ENCODE measurements around the gene FAM98C.
"Not testable (repeated sequence)": the region's sequence is repeated elsewhere in the genome, so short reads cannot be mapped to it uniquely, and the experiment has no call there.

FAM98C gene

DNA sequence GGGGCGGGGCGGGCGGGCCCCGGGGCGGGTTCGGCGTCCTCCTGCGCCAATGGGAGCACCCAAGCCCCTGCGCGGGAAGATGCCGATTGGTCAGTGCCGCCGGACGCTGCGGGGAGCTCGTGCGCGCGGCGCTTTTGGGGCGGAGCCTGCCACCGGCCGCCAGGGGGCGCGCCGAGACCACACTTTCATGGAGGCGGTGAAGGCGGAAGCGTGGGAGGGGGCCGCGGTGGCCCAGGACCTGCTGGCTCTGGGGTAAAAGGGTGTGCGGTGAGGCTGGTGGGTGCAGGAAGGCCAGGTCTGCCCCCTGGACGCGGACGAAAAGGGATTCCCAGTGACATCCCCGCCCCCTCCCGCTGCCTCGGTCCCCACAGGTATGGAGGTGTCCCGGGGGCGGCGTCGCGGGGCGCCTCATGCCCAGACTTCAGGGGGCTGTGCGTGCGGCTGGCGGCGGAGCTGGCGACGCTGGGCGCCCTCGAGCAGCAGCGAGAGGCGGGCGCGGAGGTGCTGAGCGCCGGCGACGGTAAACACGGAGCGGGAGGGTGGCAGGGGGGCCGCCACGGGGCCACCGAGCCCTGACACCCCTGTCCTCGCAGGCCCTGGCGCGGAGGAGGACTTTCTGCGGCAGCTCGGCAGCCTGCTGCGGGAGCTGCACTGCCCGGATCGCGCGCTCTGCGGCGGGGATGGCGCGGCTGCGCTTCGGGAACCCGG is at the start of gene FAM98C:
Gene FAM98C (plus strand): TSS at position 127 of the 708 bp plus-strand sequence. CDS start 61 bp downstream, at position 188.
- peak within 1 kb of the TSS; percentile 76 for H3K4me3 ChIP-seq
- H3K27me3 ChIP-seq (ENCODE audit: low read depth): no peaks in the 10 kb centered on the region
- no peaks in the 10 kb centered on the region; the same call in none of the 2 replicates for H3K4me1 ChIP-seq
- peak; percentile 94 to 98 for DNase-seq (ENCODE audit: low spot score in 2 of 2)
- in situ Hi-C loops (cut with MboI; ENCODE audit: low sequenced_read_pairs): loop anchor here (10.0 kb wide), 1 partner anchor 232 kb away; no protein-coding TSS in a partner anchor
- peaks cover 4% of the 10 kb centered on the region for H3K36me3 ChIP-seq (replicated peaks)
- H3K9me3 ChIP-seq: no peaks in the 10 kb centered on the region

DNA sequence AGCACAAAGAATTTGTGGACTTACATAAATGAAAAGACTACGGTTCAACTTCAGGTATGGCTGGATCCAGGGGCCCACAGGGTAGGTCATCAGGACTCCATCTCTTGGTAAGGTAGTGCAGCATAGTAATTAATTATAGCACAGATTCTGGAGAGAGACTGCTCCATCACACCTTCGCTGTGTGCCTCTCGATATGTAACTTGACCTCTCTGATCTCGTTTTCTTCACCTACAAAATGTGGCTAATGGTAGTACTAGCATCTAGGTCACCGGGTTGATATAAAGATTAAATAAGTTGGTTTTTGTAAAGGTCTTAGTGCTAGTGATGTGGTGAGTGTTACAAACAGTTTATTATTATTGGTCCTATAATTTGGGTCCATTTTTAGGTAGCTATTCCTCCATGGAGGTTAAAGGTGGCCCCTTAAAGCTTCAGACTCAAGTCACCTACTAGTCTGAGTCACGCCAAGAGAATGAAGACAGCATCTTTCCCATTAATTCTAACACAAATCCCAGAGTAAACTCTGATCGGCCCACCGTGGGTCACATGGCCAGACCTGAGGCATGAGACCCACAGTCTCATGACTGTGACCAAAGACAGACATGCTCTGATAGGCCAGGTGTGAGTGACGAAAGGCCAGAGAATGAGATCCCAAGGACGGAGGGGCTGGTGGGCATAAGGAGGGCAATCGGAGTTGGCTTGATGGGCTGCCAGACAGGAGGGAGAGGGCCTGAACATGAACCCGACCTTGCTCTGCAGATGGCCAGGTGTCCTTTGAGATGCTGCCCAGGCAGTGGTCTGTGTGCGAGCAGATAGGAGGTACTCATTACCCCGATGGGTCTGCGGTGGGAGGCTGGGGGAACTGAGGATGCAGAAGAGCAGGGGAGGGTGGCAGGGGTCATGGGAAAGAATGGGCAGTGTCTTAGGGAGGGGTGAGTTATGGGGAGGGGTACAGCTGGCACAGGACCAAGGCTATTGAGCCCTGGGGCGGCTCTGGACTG is 46.9 kb upstream of the FAM98C start:
- H3K27me3 ChIP-seq (ENCODE audit: low read depth): peaks cover 9% of the 10 kb centered on the region; the same call in 1 of the 2 replicates

DNA sequence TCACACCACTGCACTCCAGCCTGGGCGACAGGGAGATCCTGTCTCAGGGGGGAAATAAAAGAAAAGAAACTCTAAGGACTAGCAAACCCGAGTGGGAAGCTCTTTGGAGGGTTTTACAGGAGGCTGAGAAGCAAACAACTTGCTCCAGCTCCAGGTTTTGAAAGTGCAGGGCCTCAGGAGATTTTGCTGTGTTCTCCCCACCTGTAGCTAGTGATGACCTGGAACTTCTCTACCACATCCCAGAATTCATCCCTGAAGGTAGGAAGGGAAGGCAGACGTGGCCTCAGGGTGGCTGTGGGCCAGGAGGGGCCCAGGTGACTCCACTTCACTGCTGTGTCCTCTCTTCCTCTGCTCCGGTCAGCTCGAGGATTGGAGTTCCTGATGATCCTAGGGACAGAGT is 44.8 kb upstream of the FAM98C start:
- in situ Hi-C loops (cut with MboI; ENCODE audit: low sequenced_read_pairs): no loop called here
- H3K9me3 ChIP-seq: no peaks in the 10 kb centered on the region
- DNase-seq (ENCODE audit: low spot score in 2 of 2): no peak
- H3K27me3 ChIP-seq (ENCODE audit: low read depth): peaks cover 9% of the 10 kb centered on the region; the same call in 1 of the 2 replicates
- no peak overlapping the region for H3K4me3 ChIP-seq
- H3K4me1 ChIP-seq: peaks cover 9% of the 10 kb centered on the region
- no peaks in the 10 kb centered on the region for H3K36me3 ChIP-seq (replicated peaks)

More for the DNA sequence above, 46.9 kb upstream of the FAM98C start:
- 0 out of 2 replicates have a peak, but pooled peaks cover 2% of the 10 kb centered on the region for H3K4me1 ChIP-seq
- DNase-seq (ENCODE audit: low spot score in 2 of 2): no peak
- H3K9me3 ChIP-seq: no peaks in the 10 kb centered on the region
- in situ Hi-C loops (cut with MboI; ENCODE audit: low sequenced_read_pairs): no loop called here
- H3K4me3 ChIP-seq: no peak overlapping the region
- H3K36me3 ChIP-seq (replicated peaks): no peaks in the 10 kb centered on the region

DNA sequence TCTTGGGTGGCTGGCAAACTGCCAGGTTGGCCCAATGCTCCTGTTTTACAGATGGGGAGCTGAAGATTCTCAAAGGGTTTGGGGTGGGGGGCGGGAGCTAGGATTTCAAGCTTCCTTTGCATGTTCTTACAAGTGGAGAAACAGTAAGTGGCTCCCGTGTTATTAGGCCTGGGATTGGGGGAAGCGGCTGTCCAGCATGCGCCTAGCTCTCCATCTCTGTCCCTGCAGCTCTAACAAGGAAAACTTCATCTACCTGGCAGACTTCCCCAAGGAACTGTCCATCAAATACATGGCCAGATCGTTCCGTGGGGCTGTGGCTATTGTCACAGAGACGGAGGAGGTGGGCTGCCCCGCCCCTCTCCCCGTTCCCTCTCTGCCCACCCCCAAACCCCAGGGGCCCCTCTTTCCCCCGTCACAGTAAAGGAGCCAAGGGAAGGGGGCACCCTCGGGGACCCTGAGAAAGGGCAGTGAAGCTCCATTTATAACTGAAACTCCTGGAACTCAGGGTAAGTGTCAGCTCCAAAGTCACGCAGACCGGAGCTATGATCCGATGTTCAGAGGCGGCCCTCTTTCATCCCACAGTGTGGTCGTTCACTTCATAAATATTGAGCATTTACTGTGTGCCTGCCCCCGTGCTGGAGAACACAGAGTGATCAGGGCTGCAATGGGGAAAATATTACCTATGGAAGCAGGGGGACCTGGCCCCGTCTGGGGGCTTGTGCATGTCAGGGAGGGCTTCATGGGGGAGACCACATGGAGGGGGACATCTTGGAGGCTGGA is 43.5 kb upstream of the FAM98C start:
- DNase-seq (ENCODE audit: low spot score in 2 of 2): no peak
- in situ Hi-C loops (cut with MboI; ENCODE audit: low sequenced_read_pairs): no loop called here
- Histone ChIP-seq H3K9me3 (no peaks in the 10 kb centered on the region; the same call in 1 of the 2 replicates), H3K4me3 (no peak overlapping the region), H3K4me1 (peaks cover 11% of the 10 kb centered on the region), H3K36me3 (replicated peaks) (no peaks in the 10 kb centered on the region), H3K27me3 (ENCODE audit: low read depth) (peaks cover 9% of the 10 kb centered on the region; the same call in 1 of the 2 replicates)

DNA sequence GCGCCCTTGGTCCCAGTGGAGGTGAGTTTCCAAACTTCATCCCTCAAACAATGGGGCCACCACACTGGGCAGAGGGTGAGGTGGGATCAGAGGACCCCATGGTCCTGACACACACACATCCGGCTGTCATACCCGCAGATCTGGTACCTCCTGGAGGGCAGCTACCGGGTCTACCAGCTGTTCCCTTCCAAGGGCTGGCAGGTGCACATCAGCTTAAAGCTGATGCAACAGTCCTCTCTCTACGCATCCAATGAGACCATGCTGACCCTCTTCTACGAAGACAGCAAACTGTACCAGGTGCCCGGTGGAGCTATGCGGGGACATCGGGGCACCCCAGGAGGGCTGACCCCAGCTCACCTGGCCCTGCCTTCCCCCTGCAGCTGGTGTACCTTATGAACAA is 42.5 kb upstream of the FAM98C start:
- Histone ChIP-seq H3K4me1 (peaks cover 11% of the 10 kb centered on the region), H3K9me3 (peaks cover 4% of the 10 kb centered on the region), H3K4me3 (no peak overlapping the region), H3K27me3 (ENCODE audit: low read depth) (peaks cover 9% of the 10 kb centered on the region; the same call in 1 of the 2 replicates), H3K36me3 (replicated peaks) (no peaks in the 10 kb centered on the region)
- in situ Hi-C loops (cut with MboI; ENCODE audit: low sequenced_read_pairs): no loop called here
- DNase-seq (ENCODE audit: low spot score in 2 of 2): no peak

DNA sequence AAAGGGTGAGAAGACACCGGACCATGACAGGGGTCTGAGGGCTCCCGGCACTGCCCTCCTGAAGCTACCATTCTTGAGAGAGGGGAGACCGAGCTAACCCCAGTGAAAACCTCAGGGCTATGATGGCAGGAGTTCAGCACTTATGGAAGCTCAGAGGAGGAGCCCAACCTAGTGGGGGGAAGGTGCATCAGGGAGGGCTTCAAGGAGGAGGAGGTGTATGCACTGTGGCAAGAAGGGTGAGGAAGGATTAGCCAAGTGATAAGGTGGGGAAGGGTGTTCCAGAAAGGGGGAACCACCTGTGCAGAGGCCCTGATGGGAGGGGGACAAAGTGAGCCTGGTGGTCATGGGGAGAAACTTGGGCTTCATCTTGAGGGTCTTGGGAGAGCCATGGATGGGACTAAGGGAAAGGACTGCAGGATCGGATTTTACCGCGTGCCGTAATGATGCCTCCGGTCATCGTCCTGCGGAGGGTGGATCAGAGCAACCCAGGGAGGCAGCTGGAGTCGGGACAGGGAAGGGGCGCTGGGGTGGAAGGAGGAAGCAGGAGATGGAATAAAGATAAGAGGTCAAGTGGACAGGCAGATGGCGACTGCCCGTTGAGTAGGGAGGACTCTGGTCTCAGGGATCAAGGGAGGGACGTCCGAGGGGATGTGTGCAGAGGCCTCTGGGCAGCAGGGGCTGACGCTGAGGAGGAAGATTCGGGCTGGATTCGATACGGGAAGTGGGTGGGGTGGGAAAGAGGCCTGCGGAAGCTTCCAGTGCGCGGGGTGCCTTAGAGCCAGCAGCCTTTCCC is 41.9 kb upstream of the FAM98C start:
- DNase-seq (ENCODE audit: low spot score in 2 of 2): no peak
- H3K4me1 ChIP-seq: peaks cover 11% of the 10 kb centered on the region
- no peaks in the 10 kb centered on the region for H3K36me3 ChIP-seq (replicated peaks)
- in situ Hi-C loops (cut with MboI; ENCODE audit: low sequenced_read_pairs): no loop called here
- peaks cover 4% of the 10 kb centered on the region for H3K9me3 ChIP-seq
- H3K4me3 ChIP-seq: peak overlapping the region; percentile 40
- peaks cover 9% of the 10 kb centered on the region; the same call in 1 of the 2 replicates for H3K27me3 ChIP-seq (ENCODE audit: low read depth)

DNA sequence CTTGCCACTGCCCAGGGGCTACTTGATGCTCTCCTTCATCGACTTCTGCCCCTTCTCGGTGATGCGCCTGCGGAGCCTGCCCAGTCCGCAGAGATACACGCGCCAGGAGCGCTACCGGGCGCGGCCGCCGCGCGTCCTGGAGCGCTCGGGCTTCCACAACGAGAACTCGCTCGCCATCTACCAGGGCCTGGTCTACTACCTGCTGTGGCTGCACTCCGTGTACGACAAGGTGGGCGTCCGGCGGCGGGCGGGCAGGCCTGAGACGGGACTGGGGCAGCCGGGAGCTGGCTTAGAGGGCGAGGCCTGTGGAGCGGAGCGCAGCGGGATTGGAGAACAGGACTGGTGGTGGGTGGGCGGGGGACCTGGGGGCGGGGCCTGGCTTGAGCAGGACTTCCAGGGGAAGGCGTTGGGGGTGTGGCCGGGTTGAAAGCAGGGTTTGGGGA is 41.2 kb upstream of the FAM98C start:
- in situ Hi-C loops (cut with MboI; ENCODE audit: low sequenced_read_pairs): no loop called here
- peaks cover 9% of the 10 kb centered on the region; the same call in 1 of the 2 replicates for H3K27me3 ChIP-seq (ENCODE audit: low read depth)
- H3K4me3 ChIP-seq: peak overlapping the region; percentile 40
- H3K36me3 ChIP-seq (replicated peaks): no peaks in the 10 kb centered on the region
- DNase-seq (ENCODE audit: low spot score in 2 of 2): peak; percentile 90 to 97
- H3K9me3 ChIP-seq: peaks cover 4% of the 10 kb centered on the region
- peaks cover 11% of the 10 kb centered on the region for H3K4me1 ChIP-seq

DNA sequence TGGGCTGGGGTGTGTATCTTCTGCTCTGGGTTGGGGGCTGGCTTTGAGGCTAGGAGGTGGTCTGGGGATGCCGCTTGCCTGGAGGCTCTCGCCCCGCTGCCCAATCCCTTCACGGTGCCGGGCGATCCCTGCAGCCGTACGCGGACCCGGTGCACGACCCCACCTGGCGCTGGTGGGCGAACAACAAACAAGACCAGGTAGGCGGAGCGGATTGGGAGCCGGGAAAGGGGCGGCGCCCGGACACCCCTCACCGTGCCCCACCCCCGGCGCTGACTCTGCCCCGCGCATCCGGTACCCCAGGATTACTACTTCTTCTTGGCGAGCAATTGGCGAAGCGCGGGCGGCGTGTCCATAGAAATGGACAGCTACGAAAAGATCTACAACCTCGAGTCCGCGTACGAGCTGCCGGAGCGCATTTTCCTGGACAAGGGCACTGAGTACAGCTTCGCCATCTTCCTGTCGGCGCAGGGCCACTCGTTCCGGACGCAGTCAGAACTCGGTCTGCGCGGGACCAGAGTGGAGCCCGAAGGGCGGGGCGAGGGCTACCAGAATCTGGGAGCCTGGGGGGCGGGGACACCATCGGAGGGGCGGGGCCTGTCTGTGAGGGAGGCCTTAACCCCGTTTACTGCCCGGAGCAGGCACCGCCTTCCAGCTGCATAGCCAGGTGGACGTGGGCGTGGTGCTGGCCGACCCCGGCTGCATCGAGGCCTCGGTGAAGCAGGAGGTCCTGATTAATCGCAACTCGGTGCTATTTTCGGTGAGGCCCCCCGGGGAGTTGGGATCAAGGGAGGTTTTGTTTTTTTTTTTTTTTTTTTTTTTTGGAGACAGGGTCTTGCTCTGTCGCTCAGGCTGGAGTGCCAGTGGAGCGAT is 40.6 kb upstream of the FAM98C start:
- Histone ChIP-seq H3K4me3 (peak overlapping the region; percentile 40), H3K4me1 (peaks cover 11% of the 10 kb centered on the region), H3K27me3 (ENCODE audit: low read depth) (peaks cover 9% of the 10 kb centered on the region; the same call in 1 of the 2 replicates), H3K9me3 (peaks cover 4% of the 10 kb centered on the region), H3K36me3 (replicated peaks) (no peaks in the 10 kb centered on the region)
- in situ Hi-C loops (cut with MboI; ENCODE audit: low sequenced_read_pairs): no loop called here
- DNase-seq (ENCODE audit: low spot score in 2 of 2): peak; percentile 74 to 96

DNA sequence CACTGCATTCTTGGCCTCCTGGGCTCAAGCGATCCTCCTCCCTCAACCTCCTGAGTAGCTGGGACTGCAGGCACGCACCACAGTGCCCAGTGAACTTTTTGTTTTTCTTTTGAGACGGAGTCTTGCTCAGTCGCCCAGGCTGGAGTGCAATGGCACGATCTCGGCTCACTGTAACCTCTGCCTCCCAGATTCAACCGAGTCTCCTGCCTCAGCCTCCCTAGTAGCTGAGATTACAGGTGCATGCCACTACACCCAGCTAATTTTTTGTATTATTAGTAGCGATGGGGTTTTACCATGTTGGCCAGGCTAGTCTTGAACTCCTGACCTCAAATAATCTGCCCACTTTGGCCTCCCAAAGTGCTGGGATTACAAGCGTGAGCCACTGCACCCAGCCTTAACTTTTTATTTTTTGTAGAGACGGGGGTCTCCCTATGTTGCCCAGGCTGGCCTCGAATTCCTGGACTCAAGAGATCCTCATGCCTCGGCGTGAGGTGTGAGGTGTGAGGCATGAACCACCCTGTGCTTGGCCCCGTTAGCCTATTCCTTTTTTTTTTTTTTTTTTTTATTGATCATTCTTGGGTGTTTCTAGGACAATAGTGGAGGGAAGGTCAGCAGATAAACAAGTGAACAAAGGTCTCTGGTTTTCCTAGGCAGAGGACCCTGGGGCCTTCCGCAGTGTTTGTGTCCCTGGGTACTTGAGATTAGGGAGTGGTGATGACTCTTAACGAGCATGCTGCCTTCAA is 39.8 kb upstream of the FAM98C start:
- in situ Hi-C loops (cut with MboI; ENCODE audit: low sequenced_read_pairs); H3K9me3 ChIP-seq; H3K27me3 ChIP-seq (ENCODE audit: low read depth); DNase-seq (ENCODE audit: low spot score in 2 of 2); H3K4me3 ChIP-seq; H3K36me3 ChIP-seq (replicated peaks): not testable (repeated sequence)
- H3K4me1 ChIP-seq: peaks cover 11% of the 10 kb centered on the region

DNA sequence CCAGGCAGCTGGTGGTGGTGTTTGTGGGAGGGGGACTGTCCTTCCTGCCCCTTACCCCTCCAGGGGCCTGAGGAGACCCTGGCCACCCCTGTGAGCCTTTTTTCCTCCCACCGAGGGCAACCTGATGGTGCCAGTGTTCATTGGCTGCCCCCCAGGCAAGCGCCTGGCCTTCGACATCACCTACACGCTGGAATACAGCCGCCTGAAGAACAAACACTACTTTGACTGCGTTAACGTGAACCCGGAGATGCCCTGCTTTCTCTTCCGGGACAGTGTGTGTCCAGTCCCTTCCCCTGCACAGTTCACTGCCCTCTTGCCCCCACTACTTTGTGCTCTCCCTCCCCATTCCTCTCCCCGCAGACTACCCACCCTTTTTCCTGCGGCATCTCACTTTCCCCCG is 35.9 kb upstream of the FAM98C start:
- Histone ChIP-seq H3K27me3 (ENCODE audit: low read depth) (no peaks in the 10 kb centered on the region), H3K4me1 (peaks cover 5% of the 10 kb centered on the region), H3K9me3 (peaks cover 4% of the 10 kb centered on the region), H3K4me3 (no peak overlapping the region), H3K36me3 (replicated peaks) (no peaks in the 10 kb centered on the region)
- no peak for DNase-seq (ENCODE audit: low spot score in 2 of 2)
- in situ Hi-C loops (cut with MboI; ENCODE audit: low sequenced_read_pairs): no loop called here

DNA sequence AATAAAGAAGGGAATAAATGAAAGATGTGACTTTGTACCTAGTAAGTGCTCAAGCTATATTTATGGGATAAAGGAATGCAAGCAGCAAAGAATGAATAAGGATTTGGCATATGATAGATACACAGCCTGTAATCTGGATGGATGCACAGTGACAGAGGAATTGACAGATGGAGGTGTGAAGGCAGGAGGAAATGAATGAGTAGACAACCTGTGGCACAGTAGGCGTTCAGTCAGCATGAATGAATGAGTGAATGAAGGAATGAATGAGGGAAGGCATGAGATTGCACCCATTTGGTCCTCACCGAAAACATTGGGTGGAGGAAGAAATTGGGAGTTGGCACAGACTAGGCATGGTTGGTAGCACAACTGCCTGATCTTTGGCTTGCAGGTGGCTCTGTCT is 33.3 kb upstream of the FAM98C start:
- H3K27me3 ChIP-seq (ENCODE audit: low read depth): no peaks in the 10 kb centered on the region
- in situ Hi-C loops (cut with MboI; ENCODE audit: low sequenced_read_pairs): no loop called here
- no peaks in the 10 kb centered on the region for H3K36me3 ChIP-seq (replicated peaks)
- peaks cover 3% of the 10 kb centered on the region for H3K9me3 ChIP-seq
- no peak for DNase-seq (ENCODE audit: low spot score in 2 of 2)
- H3K4me3 ChIP-seq: no peak overlapping the region
- no peaks in the 10 kb centered on the region; the same call in 1 of the 2 replicates for H3K4me1 ChIP-seq

All from HAP-1 (cell line).